Activated B cell treated with CpG ODN at 0.5 μM for 24 hours (primary cell): ENCODE measurements around the gene DIP2C. TPM values are rescaled to one million over a fixed set of nuclear protein-coding genes. Genes with fewer than 3 reads are reported as not detected.

ENCODE experiments used
- ATAC-seq: fragments of 200-7000 bp; cut with Tn5 transposase; one replicate; pipeline ENCODE4 v1.10.0; 2021; ENCODE audit warnings: low read depth, mild to moderate bottlenecking, moderate library complexity
- CTCF ChIA-PET: fragments of 350-600 bp; sonication (Branson Sonifier 250); formaldehyde crosslinking; loops from one replicate; lab custom pipeline; 2021; ENCODE audit warnings: antibody characterized with exemption; lab: Charles Lee
- POLR2A ChIA-PET: fragments of 350-600 bp; sonication (Branson Sonifier 250); formaldehyde crosslinking; loops from one replicate; lab custom pipeline; 2021; ENCODE audit warnings: antibody characterized with exemption; lab: Charles Lee
- DNase-seq: peaks from one replicate; pipeline ENCODE4 v3.0.0; 2022
- H3K27ac Mint-ChIP-seq: one replicate; pipeline ENCODE4 v1.8.0; 2020; ENCODE audit warnings: mixed read lengths
- H3K27me3 Mint-ChIP-seq: one replicate; pipeline ENCODE4 v1.8.0; 2021; ENCODE audit warnings: mixed read lengths
- H3K36me3 Mint-ChIP-seq: one replicate; pipeline ENCODE4 v1.8.0; 2021; ENCODE audit warnings: low read depth, mixed read lengths
- H3K4me1 Mint-ChIP-seq: one replicate; pipeline ENCODE4 v1.8.0; 2021; ENCODE audit warnings: mixed read lengths
- H3K4me3 Mint-ChIP-seq: one replicate; pipeline ENCODE4 v1.8.0; 2020; ENCODE audit warnings: mild to moderate bottlenecking, mixed read lengths
- H3K9me3 Mint-ChIP-seq: one replicate; pipeline ENCODE4 v1.8.0; 2020; ENCODE audit warnings: mixed read lengths
- CTCF ChIP-seq: fragments of 200-600 bp; IDR thresholded peaks from one replicate; pipeline ENCODE4 v1.8.0; 2022; ENCODE audit warnings: antibody characterized with exemption, mild to moderate bottlenecking
- intact Hi-C: fragments of 100-400 bp; cut with micrococcal nuclease; formaldehyde crosslinking; loops from one replicate; pipeline ENCODE4 v1.15.1; 2024
- total RNA-seq: library from RNA; stranded (reverse); gene quantifications from 2 replicates; pipeline ENCODE4 v1.2.3, GENCODE V29; 2022

The DIP2C gene
- total RNA-seq, 1 donor from 2014 or later: 0.49 TPM

- H3K9me3 Mint-ChIP-seq: no peaks in the 10 kb centered on the region
- H3K36me3 Mint-ChIP-seq: no peaks in the 10 kb centered on the region
- H3K27me3 Mint-ChIP-seq: peaks cover 8% of the 10 kb centered on the region
- intact Hi-C loops: no loop called here
- no peak for TF ChIP-seq CTCF
- no peak overlapping the region for H3K4me3 Mint-ChIP-seq
- H3K27ac Mint-ChIP-seq: no peak overlapping the region
- no peaks in the 10 kb centered on the region for H3K4me1 Mint-ChIP-seq
- no peak for ATAC-seq
- CTCF ChIA-PET: no interaction called here
- POLR2A ChIA-PET: no interaction called here
- no peak for DNase-seq
These were observed 266.3 kb downstream of the DIP2C start for GRCh38 chr10:423178-423577.

- Mint-ChIP-seq H3K27me3 (peaks cover 8% of the 10 kb centered on the region), H3K4me1 (no peaks in the 10 kb centered on the region), H3K4me3 (no peak overlapping the region), H3K9me3 (no peaks in the 10 kb centered on the region), H3K27ac (no peak overlapping the region), H3K36me3 (no peaks in the 10 kb centered on the region)
- no peak for TF ChIP-seq CTCF
- intact Hi-C loops: no loop called here
- POLR2A ChIA-PET: no interaction called here
- DNase-seq (no peak), ATAC-seq (no peak)
- CTCF ChIA-PET: no interaction called here
These were observed 266.8 kb downstream of the DIP2C start for GRCh38 chr10:422675-423074.

GRCh38 chr10:422241-422640 is 267.2 kb downstream of the DIP2C start:
- Mint-ChIP-seq H3K9me3 (no peaks in the 10 kb centered on the region), H3K27me3 (peaks cover 6% of the 10 kb centered on the region), H3K27ac (no peak overlapping the region), H3K4me1 (no peaks in the 10 kb centered on the region), H3K4me3 (no peak overlapping the region), H3K36me3 (no peaks in the 10 kb centered on the region)
- intact Hi-C loops: no loop called here
- no peak for DNase-seq
- POLR2A ChIA-PET: no interaction called here
- ATAC-seq: no peak
- TF ChIP-seq CTCF: no peak
- CTCF ChIA-PET: no interaction called here

- Mint-ChIP-seq H3K27me3 (peaks cover 2% of the 10 kb centered on the region), H3K9me3 (no peaks in the 10 kb centered on the region), H3K36me3 (no peaks in the 10 kb centered on the region), H3K27ac (no peak overlapping the region), H3K4me1 (no peaks in the 10 kb centered on the region), H3K4me3 (no peak overlapping the region)
- DNase-seq: no peak
- no peak for TF ChIP-seq CTCF
- POLR2A ChIA-PET: no interaction called here
- intact Hi-C loops: no loop called here
- ATAC-seq: no peak
- CTCF ChIA-PET: no interaction called here
These were observed 268.3 kb downstream of the DIP2C start for GRCh38 chr10:421170-421569.

GRCh38 chr10:420154-421121 is 269.0 kb downstream of the DIP2C start:
- TF ChIP-seq CTCF: no peak
- no peaks in the 10 kb centered on the region for H3K9me3 Mint-ChIP-seq
- CTCF ChIA-PET: no interaction called here
- ATAC-seq: no peak
- H3K27ac Mint-ChIP-seq: no peak overlapping the region
- POLR2A ChIA-PET: no interaction called here
- H3K27me3 Mint-ChIP-seq: peaks cover 2% of the 10 kb centered on the region
- H3K36me3 Mint-ChIP-seq: no peaks in the 10 kb centered on the region
- no peak overlapping the region for H3K4me3 Mint-ChIP-seq
- intact Hi-C loops: no loop called here
- no peaks in the 10 kb centered on the region for H3K4me1 Mint-ChIP-seq
- DNase-seq: no peak
